HG03196 (cell line): ENCODE measurements around the gene ZBTB20.

Experiments
- ATAC-seq: cut with Tn5 transposase; IDR thresholded peaks from one replicate; pipeline ENCODE4 v1.9.1; 2021; ENCODE audit not compliant: unreplicated experiment

Gene ZBTB20

GRCh38 chr3:114718898-114719210 is 428.2 kb downstream of the ZBTB20 start:
- no peak for ATAC-seq

- no peak for ATAC-seq
These were observed 428.8 kb downstream of the ZBTB20 start for GRCh38 chr3:114718071-114718897.

GRCh38 chr3:114716916-114717315 is 430.2 kb downstream of the ZBTB20 start:
- no peak for ATAC-seq

- ATAC-seq, result no peak
These were observed 431.0 kb downstream of the ZBTB20 start for GRCh38 chr3:114716126-114716525.

GRCh38 chr3:114714957-114715460 is 432.1 kb downstream of the ZBTB20 start:
- ATAC-seq, result no peak

GRCh38 chr3:114714237-114714636 is 432.9 kb downstream of the ZBTB20 start:
- ATAC-seq, result no peak

GRCh38 chr3:114712728-114713492 is 434.2 kb downstream of the ZBTB20 start:
- no peak for ATAC-seq

GRCh38 chr3:114711321-114711886 is 435.7 kb downstream of the ZBTB20 start:
- no peak for ATAC-seq

- ATAC-seq, result no peak
These were observed 438.0 kb downstream of the ZBTB20 start for GRCh38 chr3:114709102-114709501.

- no peak for ATAC-seq
These were observed 439.7 kb downstream of the ZBTB20 start for GRCh38 chr3:114707252-114707860.

- ATAC-seq, result peak; percentile 61
These were observed 440.4 kb downstream of the ZBTB20 start for GRCh38 chr3:114706591-114707232.

GRCh38 chr3:114700637-114701234 is 446.4 kb downstream of the ZBTB20 start:
- ATAC-seq, result no peak

GRCh38 chr3:114698146-114699105 is 448.7 kb downstream of the ZBTB20 start:
- ATAC-seq, result no peak

- ATAC-seq, result no peak
These were observed 449.7 kb downstream of the ZBTB20 start for GRCh38 chr3:114697401-114697800.

- ATAC-seq, result no peak
These were observed 452.8 kb downstream of the ZBTB20 start for GRCh38 chr3:114694251-114694650.

- no peak for ATAC-seq
These were observed 455.2 kb downstream of the ZBTB20 start for GRCh38 chr3:114691871-114692270.

- no peak for ATAC-seq
These were observed 456.2 kb downstream of the ZBTB20 start for GRCh38 chr3:114690911-114691310.

- ATAC-seq, result no peak
These were observed 459.9 kb downstream of the ZBTB20 start for GRCh38 chr3:114687151-114687550.

- ATAC-seq, result no peak
These were observed 460.5 kb downstream of the ZBTB20 start for GRCh38 chr3:114686621-114687020.
